Measurements from ENCODE around the gene OR8B8. TPM values are rescaled to one million over a fixed set of nuclear protein-coding genes. Genes with fewer than 3 reads are reported as not detected.

The OR8B8 gene
- total and polyA plus RNA-seq, 10 of the 15 experiments (the other 5 are each of a cell fraction or from before 2014, with no cell fraction given) = not detected

GRCh38 chr11:124441081-124441480 is 4.4 kb downstream of the OR8B8 start (continued):
- TF ChIP-seq SKIL (IDR thresholded peaks at IDR 0.05; ENCODE audit: low read depth, poor library complexity, severe bottlenecking) = no peak

GRCh38 chr11:124440608-124441007 is 4.9 kb downstream of the OR8B8 start:
- Histone ChIP-seq H3K27ac (ENCODE audit: control insufficient read depth, insufficient read depth) (no peak overlapping the region), H3K4me3 (no peak overlapping the region), H3K9ac (ENCODE audit: control insufficient read depth, insufficient read depth, low read length) (no peak overlapping the region), H3K27me3 (replicated peaks in 1 of 2; ENCODE audit: control insufficient read depth in 2 of 2, insufficient read depth in 2 of 2, low read length in 1 of 2) (no peaks in the 10 kb centered on the region; a peak in 3 of 4 replicates), H2AFZ (ENCODE audit: control insufficient read depth, low read depth, low read length) (no peak overlapping the region), H3K36me3 (ENCODE audit: control insufficient read depth in 2 of 2, insufficient read depth in 2 of 2, low read length in 1 of 2) (no peaks in the 10 kb centered on the region), H4K20me1 (ENCODE audit: control insufficient read depth, insufficient read depth) (no peaks in the 10 kb centered on the region), H3K79me2 (ENCODE audit: control insufficient read depth, insufficient read depth, low read length) (no peaks in the 10 kb centered on the region), H3K4me2 (ENCODE audit: control insufficient read depth, insufficient read depth) (no peak overlapping the region), H3K4me1 (ENCODE audit: control insufficient read depth, insufficient read depth, low read length) (no peaks in the 10 kb centered on the region), H3K9me3 (replicated peaks; ENCODE audit: control insufficient read depth, insufficient read depth, low read length) (no peaks in the 10 kb centered on the region)
- in situ Hi-C loops (cut with MboI) = no loop called here
- no peak for ATAC-seq
- ChIA-PET RAD21 (ENCODE audit: unreplicated experiment) (no interaction called here), POLR2A (no interaction called here), CTCF (no interaction called here), SMC1A (ENCODE audit: uncharacterized antibody, unreplicated experiment) (no interaction called here)
- 0% methylated on average over 4 of the region's 4 CpGs for WGBS (ENCODE audit: insufficient coverage, insufficient replicate concordance, low lambda C conversion rate, missing lambda C conversion rate)
- no peak for FAIRE-seq
- no peak for DNase-seq (ENCODE audit: low read depth, low spot score)
- intact Hi-C loops (cut with micrococcal nuclease; ENCODE audit: unreplicated experiment) = no loop called here
- TF ChIP-seq STAT3 (IDR thresholded peaks at IDR 0.05; ENCODE audit: low read depth, low read length) (no peak), SIN3A (IDR thresholded peaks at IDR 0.05; ENCODE audit: low read depth, low read length) (no peak), MYB (IDR thresholded peaks at IDR 0.05; ENCODE audit: borderline replicate concordance, low read depth, low read length) (no peak), ZNF687 (IDR thresholded peaks at IDR 0.05) (no peak), NR2C2 (IDR thresholded peaks at IDR 0.05; ENCODE audit: borderline replicate concordance, control insufficient read depth, insufficient read length, low read depth) (no peak), ELK1 (IDR thresholded peaks at IDR 0.05; ENCODE audit: low read depth, low read length) (no peak), POLR2AphosphoS2 (IDR thresholded peaks at IDR 0.05; ENCODE audit: low read depth, low read length) (no peak), ZBTB33 (IDR thresholded peaks at IDR 0.05) (no peak), BHLHE40 (IDR thresholded peaks at IDR 0.05; ENCODE audit: borderline replicate concordance in 1 of 2, low read depth in 2 of 2, low read length in 1 of 2) (no peak), HCFC1 (IDR thresholded peaks at IDR 0.05; ENCODE audit: low read length) (no peak), ZNF207 (IDR thresholded peaks at IDR 0.05; ENCODE audit: borderline replicate concordance) (no peak)
- BruUV-seq (replicated peaks) = no TSS peak
